Loucy (cell line): ENCODE measurements around the gene SYNE2.

Experiments
- H2AFZ ChIP-seq: fragments of 200-600 bp; sonication (generic); 2 replicates; pipeline ENCODE4 v1.6.0; 2016; ENCODE audit warnings: antibody characterized with exemption, mild to moderate bottlenecking, low read length, moderate library complexity
- H3F3A ChIP-seq: fragments of 200-600 bp; 2 replicates; pipeline ENCODE4 v1.6.0; 2016; ENCODE audit warnings: antibody characterized with exemption, low read depth, mild to moderate bottlenecking
- H3K27me3 ChIP-seq: fragments of 200-600 bp; sonication (generic); 2 replicates; pipeline ENCODE4 v1.6.1; 2014; ENCODE audit warnings: low read length, mild to moderate bottlenecking; ENCODE audit not compliant: insufficient read depth, poor library complexity, severe bottlenecking
- H3K36me3 ChIP-seq: fragments of 200-600 bp; sonication (generic); 2 replicates; pipeline ENCODE4 v1.6.1; 2016; ENCODE audit warnings: low read length; ENCODE audit not compliant: insufficient read depth
- H3K4me1 ChIP-seq: fragments of 200-600 bp; sonication (generic); 2 replicates; pipeline ENCODE4 v1.5.1; 2014; ENCODE audit warnings: low read length, mild to moderate bottlenecking; ENCODE audit not compliant: insufficient read depth, poor library complexity, severe bottlenecking
- H3K4me2 ChIP-seq: fragments of 200-600 bp; sonication (generic); 2 replicates; pipeline ENCODE4 v1.6.0; 2014; ENCODE audit warnings: antibody characterized with exemption, low read length, low read depth, mild to moderate bottlenecking; ENCODE audit not compliant: poor library complexity, severe bottlenecking
- H3K4me3 ChIP-seq: fragments of 200-600 bp; sonication (generic); 2 replicates; pipeline ENCODE4 v1.5.1; 2014; ENCODE audit warnings: low read length, mild to moderate bottlenecking, mixed read lengths; ENCODE audit not compliant: poor library complexity, severe bottlenecking
- H3K79me2 ChIP-seq: fragments of 200-600 bp; sonication (generic); 2 replicates; pipeline ENCODE4 v1.6.1; 2014; ENCODE audit warnings: low read length; ENCODE audit not compliant: insufficient read depth
- H3K9ac ChIP-seq: fragments of 200-600 bp; sonication (generic); 2 replicates; pipeline ENCODE4 v1.6.0; 2014; ENCODE audit warnings: mild to moderate bottlenecking, low read depth, low read length, moderate library complexity; ENCODE audit not compliant: poor library complexity, severe bottlenecking
- H3K9me2 ChIP-seq: fragments of 200-600 bp; sonication (generic); replicated peaks from 2 replicates; pipeline ENCODE4 v1.6.1; 2016; ENCODE audit warnings: low read depth, low read length, mixed read lengths
- H3K9me3 ChIP-seq: fragments of 200-600 bp; sonication (generic); 2 replicates; pipeline ENCODE4 v1.6.1; 2014; ENCODE audit warnings: mild to moderate bottlenecking, antibody characterized with exemption, low read length, low read depth; ENCODE audit not compliant: insufficient read depth
- H4K20me1 ChIP-seq: fragments of 200-600 bp; sonication (generic); 2 replicates; pipeline ENCODE4 v1.6.0; 2014; ENCODE audit warnings: antibody characterized with exemption, low read length, mild to moderate bottlenecking; ENCODE audit not compliant: insufficient read depth, poor library complexity, severe bottlenecking
- EZH2phosphoT487 ChIP-seq: fragments of 200-600 bp; IDR thresholded peaks from 2 replicates; pipeline ENCODE4 v1.6.1; 2018; ENCODE audit warnings: antibody characterized with exemption, mild to moderate bottlenecking, moderate library complexity, borderline replicate concordance
- TF ChIP-seq, protein P1 (sequence below): fragments of 200-600 bp; sonication (generic); conservative IDR thresholded peaks from 2 replicates; pipeline ENCODE4 v1.5.1; 2014; ENCODE audit warnings: mild to moderate bottlenecking, antibody characterized with exemption, low read length

SYNE2 gene

DNA sequence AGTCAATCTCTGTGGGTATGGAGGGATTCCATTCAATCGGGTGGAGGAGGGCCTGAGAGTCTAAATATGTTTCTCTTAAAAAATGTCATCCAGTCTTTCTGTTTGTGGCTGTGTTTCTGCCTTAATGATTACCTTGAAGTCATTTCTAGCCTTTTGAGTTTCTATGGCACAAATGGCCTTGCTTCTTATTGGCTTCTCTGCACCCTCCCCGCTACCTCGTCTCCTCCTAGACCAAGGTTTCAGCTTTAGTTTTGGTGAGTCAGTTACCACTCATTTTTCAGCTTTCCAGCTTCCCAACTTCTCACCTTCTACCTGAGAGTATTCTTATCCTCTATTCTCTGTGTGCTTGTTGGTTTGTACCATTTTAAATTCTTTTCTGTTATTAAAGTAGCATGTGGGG, 159.2 kb downstream of the SYNE2 start:
- H3K9me2 ChIP-seq = no peaks in the 10 kb centered on the region
- H3K79me2 ChIP-seq = no peaks in the 10 kb centered on the region
- 0 out of 2 replicates have a peak, but pooled peaks cover 2% of the 10 kb centered on the region for H3K9me3 ChIP-seq
- no peaks in the 10 kb centered on the region for H3K4me1 ChIP-seq
- no peaks in the 10 kb centered on the region for H3K36me3 ChIP-seq
- H4K20me1 ChIP-seq = no peaks in the 10 kb centered on the region
- no peak overlapping the region for H3K9ac ChIP-seq
- no peaks in the 10 kb centered on the region for H3F3A ChIP-seq
- H2AFZ ChIP-seq = no peak overlapping the region
- no peak overlapping the region for H3K4me3 ChIP-seq
- no peaks in the 10 kb centered on the region for H3K27me3 ChIP-seq
- no peak overlapping the region for H3K4me2 ChIP-seq
- no peak for TF ChIP-seq EZH2phosphoT487
- TF ChIP-seq, protein P1, sequence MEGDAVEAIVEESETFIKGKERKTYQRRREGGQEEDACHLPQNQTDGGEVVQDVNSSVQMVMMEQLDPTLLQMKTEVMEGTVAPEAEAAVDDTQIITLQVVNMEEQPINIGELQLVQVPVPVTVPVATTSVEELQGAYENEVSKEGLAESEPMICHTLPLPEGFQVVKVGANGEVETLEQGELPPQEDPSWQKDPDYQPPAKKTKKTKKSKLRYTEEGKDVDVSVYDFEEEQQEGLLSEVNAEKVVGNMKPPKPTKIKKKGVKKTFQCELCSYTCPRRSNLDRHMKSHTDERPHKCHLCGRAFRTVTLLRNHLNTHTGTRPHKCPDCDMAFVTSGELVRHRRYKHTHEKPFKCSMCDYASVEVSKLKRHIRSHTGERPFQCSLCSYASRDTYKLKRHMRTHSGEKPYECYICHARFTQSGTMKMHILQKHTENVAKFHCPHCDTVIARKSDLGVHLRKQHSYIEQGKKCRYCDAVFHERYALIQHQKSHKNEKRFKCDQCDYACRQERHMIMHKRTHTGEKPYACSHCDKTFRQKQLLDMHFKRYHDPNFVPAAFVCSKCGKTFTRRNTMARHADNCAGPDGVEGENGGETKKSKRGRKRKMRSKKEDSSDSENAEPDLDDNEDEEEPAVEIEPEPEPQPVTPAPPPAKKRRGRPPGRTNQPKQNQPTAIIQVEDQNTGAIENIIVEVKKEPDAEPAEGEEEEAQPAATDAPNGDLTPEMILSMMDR = no peak

DNA sequence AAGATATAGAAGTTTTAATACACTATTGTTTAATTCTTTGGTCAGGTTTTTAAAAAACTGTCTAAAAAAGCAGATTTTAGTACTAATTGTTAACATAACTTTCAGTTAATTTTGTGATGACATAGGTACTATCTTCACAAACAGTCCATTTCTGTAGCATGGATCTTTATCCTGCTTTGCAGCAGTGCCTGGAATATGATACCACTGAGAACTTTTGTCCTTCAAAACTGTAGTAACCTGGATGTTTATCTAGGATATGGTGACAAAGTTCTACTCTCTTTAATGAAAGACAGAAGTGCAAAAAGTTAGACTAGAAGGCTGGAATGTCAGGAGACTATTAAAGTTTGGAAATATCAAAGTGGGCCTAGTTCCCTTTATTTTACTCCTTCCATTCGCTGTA, 159.9 kb downstream of the SYNE2 start:
- no peaks in the 10 kb centered on the region for H3F3A ChIP-seq
- no peaks in the 10 kb centered on the region for H3K79me2 ChIP-seq
- no peaks in the 10 kb centered on the region for H3K27me3 ChIP-seq
- H3K9me3 ChIP-seq = 0 out of 2 replicates have a peak, but pooled peaks cover 2% of the 10 kb centered on the region
- no peaks in the 10 kb centered on the region for H3K4me1 ChIP-seq
- no peak overlapping the region for H2AFZ ChIP-seq
- no peak overlapping the region for H3K9ac ChIP-seq
- H3K4me3 ChIP-seq = no peak overlapping the region
- no peak overlapping the region for H3K4me2 ChIP-seq
- H3K9me2 ChIP-seq = no peaks in the 10 kb centered on the region
- H4K20me1 ChIP-seq = no peaks in the 10 kb centered on the region
- no peak for TF ChIP-seq EZH2phosphoT487
- TF ChIP-seq, protein P1 = no peak
- H3K36me3 ChIP-seq = no peaks in the 10 kb centered on the region

DNA sequence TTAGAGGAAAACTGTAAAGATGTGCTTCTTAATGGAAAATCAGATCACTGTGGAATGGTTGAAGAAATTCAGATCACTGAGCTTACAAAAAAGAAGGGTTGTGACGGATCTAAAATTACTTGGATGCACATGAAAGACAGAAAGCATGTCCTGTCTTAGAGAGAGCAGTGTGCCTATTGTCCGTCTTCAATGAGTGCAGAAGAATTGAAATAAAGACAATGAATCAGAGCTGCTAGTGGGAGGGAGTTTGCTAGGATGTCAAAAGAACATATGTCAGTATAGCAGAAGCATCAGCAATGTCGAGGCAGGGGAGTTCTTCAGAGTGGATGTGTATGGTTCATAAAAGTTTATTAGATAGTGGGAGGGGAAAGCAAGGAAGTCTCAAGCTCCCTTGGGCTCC, 172.7 kb downstream of the SYNE2 start:
- no peak overlapping the region for H3K9ac ChIP-seq
- H3K79me2 ChIP-seq = no peaks in the 10 kb centered on the region
- H4K20me1 ChIP-seq = no peaks in the 10 kb centered on the region
- H2AFZ ChIP-seq = no peak overlapping the region
- H3F3A ChIP-seq = no peaks in the 10 kb centered on the region
- no peaks in the 10 kb centered on the region for H3K4me1 ChIP-seq
- H3K36me3 ChIP-seq = peaks cover 3% of the 10 kb centered on the region; the same call in 1 of the 2 replicates
- H3K4me3 ChIP-seq = no peak overlapping the region
- H3K27me3 ChIP-seq = no peaks in the 10 kb centered on the region
- no peaks in the 10 kb centered on the region for H3K9me3 ChIP-seq
- no peak overlapping the region for H3K4me2 ChIP-seq
- H3K9me2 ChIP-seq = no peaks in the 10 kb centered on the region
- no peak for TF ChIP-seq EZH2phosphoT487
- TF ChIP-seq, protein P1 = no peak
